Astrocyte (in vitro differentiated cells and primary cell): ENCODE measurements around the gene TPO. TPM values are rescaled to one million over a fixed set of nuclear protein-coding genes. Genes with fewer than 3 reads are reported as not detected.
A peak's percentile ranks its signal among the peaks of the same experiment; 100 is the strongest.

Experiments used
- DNase-seq: peaks from one replicate; pipeline ENCODE4 v3.0.0-alpha.2; 2010; ENCODE audit warnings: low read depth
- FAIRE-seq: peaks from 2 replicates; lab custom pipeline; 2011; peaks lifted over from hg19 to GRCh38; lab: Jason Lieb, UNC
- H2AFZ ChIP-seq: 2 replicates; pipeline ENCODE4 v1.6.0; 2012; ENCODE audit warnings: low read depth, low read length, inconsistent platforms
- H3K27ac ChIP-seq: 2 replicates; pipeline ENCODE4 v1.5.1; 2011; ENCODE audit warnings: low read depth, low read length, inconsistent platforms
- H3K27me3 ChIP-seq: 2 replicates; pipeline ENCODE4 v1.6.0; 2011; ENCODE audit warnings: low read length, inconsistent platforms; ENCODE audit not compliant: insufficient read depth
- H3K36me3 ChIP-seq: 2 replicates; pipeline ENCODE4 v1.5.1; 2011; ENCODE audit warnings: low read length, inconsistent platforms; ENCODE audit not compliant: insufficient read depth
- H3K4me1 ChIP-seq: 2 replicates; pipeline ENCODE4 v1.5.1; 2011; ENCODE audit warnings: low read length, inconsistent platforms; ENCODE audit not compliant: insufficient read depth
- H3K4me2 ChIP-seq: 2 replicates; pipeline ENCODE4 v1.6.0; 2012; ENCODE audit warnings: low read length, inconsistent platforms
- H3K4me3 ChIP-seq: 2 replicates; pipeline ENCODE4 v1.5.1; 2011; ENCODE audit warnings: low read depth, mild to moderate bottlenecking, low read length, inconsistent platforms; ENCODE audit not compliant: insufficient read depth
- H3K79me2 ChIP-seq: 2 replicates; pipeline ENCODE4 v1.6.0; 2012; ENCODE audit warnings: mild to moderate bottlenecking, low read length, inconsistent platforms; ENCODE audit not compliant: insufficient read depth
- H3K9ac ChIP-seq: 2 replicates; pipeline ENCODE4 v1.6.0; 2012; ENCODE audit warnings: mild to moderate bottlenecking, low read length, inconsistent platforms
- H3K9me3 ChIP-seq: 2 replicates; pipeline ENCODE4 v1.5.1; 2012; ENCODE audit warnings: low read depth, mild to moderate bottlenecking, low read length, inconsistent platforms; ENCODE audit not compliant: insufficient read depth
- H4K20me1 ChIP-seq: 2 replicates; pipeline ENCODE4 v1.6.0; 2012; ENCODE audit warnings: low read length, inconsistent platforms; ENCODE audit not compliant: insufficient read depth
- H3K27ac Mint-ChIP-seq: one replicate; pipeline ENCODE4 v1.8.0; 2021; ENCODE audit warnings: mild to moderate bottlenecking, mixed read lengths; ENCODE audit not compliant: unreplicated experiment
- H3K27me3 Mint-ChIP-seq: one replicate; pipeline ENCODE4 v1.8.0; 2021; ENCODE audit warnings: low read depth, mixed read lengths; ENCODE audit not compliant: unreplicated experiment
- H3K36me3 Mint-ChIP-seq: one replicate; pipeline ENCODE4 v1.8.0; 2021; ENCODE audit warnings: low read depth, mixed read lengths; ENCODE audit not compliant: unreplicated experiment
- H3K4me1 Mint-ChIP-seq: one replicate; pipeline ENCODE4 v1.8.0; 2021; ENCODE audit warnings: low read depth, mixed read lengths; ENCODE audit not compliant: unreplicated experiment
- H3K4me3 Mint-ChIP-seq: one replicate; pipeline ENCODE4 v1.8.0; 2021; ENCODE audit warnings: mild to moderate bottlenecking, moderate library complexity, mixed read lengths; ENCODE audit not compliant: unreplicated experiment
- H3K9me3 Mint-ChIP-seq: one replicate; pipeline ENCODE4 v1.8.0; 2021; ENCODE audit warnings: mild to moderate bottlenecking, mixed read lengths; ENCODE audit not compliant: unreplicated experiment
- CTCF ChIP-seq: IDR thresholded peaks from 2 replicates; pipeline ENCODE4 v1.5.1; 2011; ENCODE audit warnings: low read depth, mild to moderate bottlenecking, inconsistent platforms, low read length, moderate library complexity; ENCODE audit not compliant: insufficient read depth
- EZH2 ChIP-seq: IDR thresholded peaks from 2 replicates; pipeline ENCODE4 v1.6.1; 2012; ENCODE audit warnings: mild to moderate bottlenecking, low read length, inconsistent platforms; ENCODE audit not compliant: insufficient read depth
- total RNA-seq: library from RNA; stranded (reverse); gene quantifications from 2 replicates; pipeline ENCODE4 v1.2.1, GENCODE V29; 2021

TPO gene
- total RNA-seq, 1 donor from 2014 or later: not detected

- Histone ChIP-seq H4K20me1 (no peaks in the 10 kb centered on the region), H3K9ac (no peak overlapping the region), H3K4me3 (no peak overlapping the region), H3K4me2 (no peak overlapping the region), H3K27ac (no peak overlapping the region), H3K27me3 (no peaks in the 10 kb centered on the region), H2AFZ (no peak overlapping the region), H3K4me1 (peaks cover 11% of the 10 kb centered on the region), H3K9me3 (no peaks in the 10 kb centered on the region), H3K36me3 (no peaks in the 10 kb centered on the region), H3K79me2 (no peaks in the 10 kb centered on the region)
- DNase-seq (no peak), FAIRE-seq (no peak)
- no peak overlapping the region for H3K27ac Mint-ChIP-seq
- no peaks in the 10 kb centered on the region for H3K9me3 Mint-ChIP-seq
- no peak overlapping the region for H3K4me3 Mint-ChIP-seq
- no peak for TF ChIP-seq CTCF
- TF ChIP-seq EZH2: no peak
- H3K4me1 Mint-ChIP-seq: peaks cover 11% of the 10 kb centered on the region
- peaks cover 8% of the 10 kb centered on the region for H3K27me3 Mint-ChIP-seq
- no peaks in the 10 kb centered on the region for H3K36me3 Mint-ChIP-seq
Observed at GRCh38 chr2:1548910-1549673, 135.8 kb downstream of the TPO start.

- Histone ChIP-seq H3K27ac (no peak overlapping the region), H3K9me3 (no peaks in the 10 kb centered on the region), H2AFZ (no peak overlapping the region), H3K27me3 (no peaks in the 10 kb centered on the region), H3K79me2 (no peaks in the 10 kb centered on the region), H3K36me3 (no peaks in the 10 kb centered on the region), H3K9ac (no peak overlapping the region), H3K4me3 (no peak overlapping the region), H3K4me2 (no peak overlapping the region), H3K4me1 (peaks cover 16% of the 10 kb centered on the region), H4K20me1 (no peaks in the 10 kb centered on the region)
- H3K4me1 Mint-ChIP-seq: peaks cover 13% of the 10 kb centered on the region
- peaks cover 8% of the 10 kb centered on the region for H3K27me3 Mint-ChIP-seq
- H3K27ac Mint-ChIP-seq: no peak overlapping the region
- H3K9me3 Mint-ChIP-seq: no peaks in the 10 kb centered on the region
- FAIRE-seq (no peak), DNase-seq (no peak)
- no peaks in the 10 kb centered on the region for H3K36me3 Mint-ChIP-seq
- H3K4me3 Mint-ChIP-seq: no peak overlapping the region
- no peak for TF ChIP-seq EZH2
- no peak for TF ChIP-seq CTCF
Observed at GRCh38 chr2:1550076-1550475, 136.8 kb downstream of the TPO start.

GRCh38 chr2:1550658-1551316 is 137.5 kb downstream of the TPO start:
- Mint-ChIP-seq H3K27me3 (peaks cover 8% of the 10 kb centered on the region), H3K27ac (no peak overlapping the region), H3K4me1 (peaks cover 13% of the 10 kb centered on the region), H3K36me3 (no peaks in the 10 kb centered on the region), H3K4me3 (no peak overlapping the region), H3K9me3 (no peaks in the 10 kb centered on the region)
- Histone ChIP-seq H3K36me3 (no peaks in the 10 kb centered on the region), H3K9me3 (no peaks in the 10 kb centered on the region), H3K27me3 (no peaks in the 10 kb centered on the region), H3K27ac (no peak overlapping the region), H3K79me2 (no peaks in the 10 kb centered on the region), H3K9ac (no peak overlapping the region), H3K4me1 (peaks cover 16% of the 10 kb centered on the region), H2AFZ (no peak overlapping the region), H4K20me1 (no peaks in the 10 kb centered on the region), H3K4me2 (peak overlapping the region; percentile 30), H3K4me3 (no peak overlapping the region)
- FAIRE-seq (no peak), DNase-seq (no peak)
- TF ChIP-seq EZH2: no peak
- TF ChIP-seq CTCF: peak; percentile 70
